NCI-H1930 (cell line): ENCODE data around the gene ATG9A.
A peak's percentile ranks its signal among the peaks of the same experiment; 100 is the strongest.

Source experiments
- DNase-seq, 2 experiments: peaks; one replicate each; lab custom pipeline; 2025; lab: John Stamatoyannopoulos, UW

Gene ATG9A

GRCh38 chr2:219176818-219177551 is 52.5 kb downstream of the ATG9A start, which contains the start of gene CNPPD1:
CNPPD1 (minus strand) TSS chr2:219176925; CDS start chr2:219176828, 97 bp downstream.
- peak; percentile 78 to 83 for DNase-seq

- DNase-seq = no peak
Measured at GRCh38 chr2:219175928-219176817, 53.3 kb downstream of the ATG9A start.

- DNase-seq = no peak
Measured at GRCh38 chr2:219175486-219175885, 54.0 kb downstream of the ATG9A start.

GRCh38 chr2:219174801-219175200 is 54.6 kb downstream of the ATG9A start:
- no peak for DNase-seq

- DNase-seq = no peak
Measured at GRCh38 chr2:219174146-219174545, 55.3 kb downstream of the ATG9A start.

GRCh38 chr2:219173176-219173575 is 56.3 kb downstream of the ATG9A start:
- no peak for DNase-seq

GRCh38 chr2:219172231-219173154 is 56.9 kb downstream of the ATG9A start:
- no peak for DNase-seq

- DNase-seq = peak in 1 of 2 experiments; percentile 24
Measured at GRCh38 chr2:219171231-219171651, 58.2 kb downstream of the ATG9A start.

- DNase-seq = no peak
Measured at GRCh38 chr2:219169930-219170654, 59.3 kb downstream of the ATG9A start, which contains the start of gene SLC23A3. SLC23A3 (minus strand) TSS chr2:219170029; CDS start chr2:219169984, 45 bp downstream.
